ENCODE results near the gene TGFB2.

TGFB2 gene

GRCh38 chr1:218392780-218393179 is 47.6 kb downstream of the TGFB2 start:
- no peak for DNase-seq (ENCODE audit: low read depth)

DNA sequence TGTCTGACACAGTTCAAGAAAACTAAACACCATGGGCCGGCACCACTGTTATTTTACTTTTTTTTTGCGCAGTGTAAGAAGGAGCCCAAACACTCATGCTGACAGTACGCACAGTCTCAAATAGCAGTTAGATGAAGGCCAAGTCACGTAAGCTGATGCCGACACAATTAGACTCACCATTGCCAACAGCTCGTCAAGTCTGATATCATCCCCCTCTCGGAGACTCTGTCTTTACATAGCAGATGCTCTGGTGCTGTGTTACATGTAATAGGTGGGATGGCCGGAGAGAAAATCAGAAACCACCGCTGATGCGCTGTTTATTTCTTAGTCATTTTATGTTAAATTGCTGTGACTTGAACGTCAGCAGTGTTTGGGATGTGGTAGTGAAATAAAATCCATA is 49.3 kb downstream of the TGFB2 start:
- no peak for DNase-seq (ENCODE audit: low read depth)

DNA sequence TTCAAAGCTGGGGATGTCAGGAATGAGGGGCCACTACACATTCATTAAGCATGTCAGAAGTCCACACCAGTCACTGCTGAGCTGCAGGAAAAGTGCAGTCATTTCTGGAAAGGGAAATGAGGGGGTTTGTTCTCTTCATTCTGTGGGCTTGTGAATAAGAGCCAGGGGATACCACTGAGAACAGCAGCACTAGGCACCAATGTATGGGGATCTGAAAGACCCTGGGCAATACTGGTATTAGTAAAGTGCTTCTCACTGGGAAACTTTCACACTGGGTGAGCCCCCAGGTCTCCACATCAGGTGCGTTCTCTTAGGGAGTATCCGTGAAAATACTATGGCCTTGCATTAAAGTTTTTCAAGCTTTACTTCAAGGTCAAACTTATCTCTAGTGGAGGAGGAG is 49.9 kb downstream of the TGFB2 start:
- DNase-seq (ENCODE audit: low read depth): no peak

DNA sequence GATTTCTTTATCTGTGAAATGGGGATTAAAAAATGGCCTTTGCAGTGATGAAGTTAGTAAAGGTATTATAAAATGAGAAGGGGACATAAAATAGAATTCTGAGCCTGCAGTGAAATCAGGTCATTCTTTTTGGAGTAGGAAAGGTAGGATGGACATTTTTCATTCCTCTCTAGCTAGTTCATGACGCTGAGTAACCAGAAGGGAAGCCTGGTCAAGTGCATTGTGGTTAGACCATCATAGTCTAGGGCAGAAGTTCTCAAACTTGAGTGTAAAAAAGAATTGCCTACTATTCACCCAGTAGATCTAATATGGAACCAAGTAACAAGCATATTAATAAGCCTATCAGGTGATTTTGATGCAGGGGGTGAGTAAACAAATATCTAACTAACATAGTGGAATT is 50.8 kb downstream of the TGFB2 start:
- no peak for DNase-seq (ENCODE audit: low read depth)

DNA sequence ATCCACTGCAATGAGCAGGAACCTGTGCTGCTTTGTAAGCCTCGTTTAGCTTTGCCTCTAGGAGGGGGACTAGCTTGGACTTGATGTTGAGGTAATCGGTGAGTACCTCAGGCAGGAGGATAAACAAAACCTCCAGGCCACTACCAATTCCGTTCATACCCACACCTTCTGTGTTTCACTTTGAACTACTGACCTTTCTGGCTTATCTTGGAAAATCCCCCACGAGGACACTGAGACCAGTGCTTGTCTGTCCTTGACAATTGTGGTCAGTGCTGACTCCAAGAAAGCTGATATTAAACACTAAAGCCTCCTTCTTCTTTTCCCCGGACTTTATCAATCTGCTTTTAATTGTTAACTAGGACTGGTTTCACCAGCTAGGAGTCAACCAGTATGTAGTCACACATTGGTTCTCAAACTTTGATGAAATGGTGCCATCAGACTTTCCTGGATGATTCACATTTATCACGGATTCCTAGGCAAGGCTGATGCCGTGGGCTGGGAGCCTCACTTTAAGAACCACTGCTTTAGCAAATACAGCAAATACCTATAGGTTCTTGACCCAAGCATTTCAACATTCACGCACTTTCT is 52.7 kb downstream of the TGFB2 start:
- no peak for DNase-seq (ENCODE audit: low read depth)

GRCh38 chr1:218400624-218401023 is 55.5 kb downstream of the TGFB2 start:
- no peak for DNase-seq (ENCODE audit: low read depth)

GRCh38 chr1:218401441-218401997 is 56.4 kb downstream of the TGFB2 start:
- no peak for DNase-seq (ENCODE audit: low read depth)

- no peak for DNase-seq (ENCODE audit: low read depth)
These were observed 57.1 kb downstream of the TGFB2 start for GRCh38 chr1:218401998-218402785.

- DNase-seq (ENCODE audit: low read depth): no peak
These were observed 57.6 kb downstream of the TGFB2 start for GRCh38 chr1:218402786-218403120.

GRCh38 chr1:218403300-218403699 is 58.2 kb downstream of the TGFB2 start:
- no peak for DNase-seq (ENCODE audit: low read depth)

DNA sequence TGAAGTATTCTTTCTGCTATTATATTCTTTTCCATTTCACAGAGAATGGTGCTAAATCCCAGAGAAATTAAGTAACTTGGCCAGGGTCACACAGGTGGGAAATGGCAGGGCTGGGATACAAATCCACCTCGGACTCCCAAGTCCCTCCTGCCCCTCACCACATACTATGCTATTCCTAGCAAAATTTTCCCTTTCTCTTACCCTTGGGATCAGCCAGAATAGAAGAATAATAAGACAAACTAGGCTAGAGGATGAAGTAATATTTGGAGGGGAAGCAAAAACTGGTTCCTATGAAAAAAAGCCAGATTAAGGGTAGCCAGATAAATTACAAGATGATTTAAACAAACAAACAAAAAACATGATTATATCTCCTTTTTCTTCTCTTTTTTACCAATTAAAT is 62.5 kb downstream of the TGFB2 start:
- no peak for DNase-seq (ENCODE audit: low read depth)

DNA sequence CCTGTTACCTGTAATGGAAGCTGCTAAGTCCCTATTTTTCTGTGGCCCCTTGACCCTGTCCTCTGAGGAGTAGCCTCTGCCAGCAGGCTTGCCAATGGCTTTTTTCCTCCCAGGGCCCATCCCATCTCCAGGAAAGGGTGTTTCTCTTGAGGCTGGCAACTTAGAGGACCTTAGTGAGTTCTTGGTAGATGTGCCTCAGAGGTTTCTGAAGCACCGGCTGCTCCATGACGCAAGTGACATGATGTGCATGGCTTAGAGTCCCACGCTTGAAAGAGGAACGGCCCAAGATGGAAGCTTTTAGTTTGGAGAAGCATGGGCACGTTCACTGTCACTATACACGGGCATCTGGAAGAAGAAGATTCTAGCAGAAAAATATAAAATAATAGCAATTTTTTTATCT is 63.0 kb downstream of the TGFB2 start:
- no peak for DNase-seq (ENCODE audit: low read depth)

- no peak for DNase-seq (ENCODE audit: low read depth)
These were observed 63.8 kb downstream of the TGFB2 start for GRCh38 chr1:218408942-218409341.

GRCh38 chr1:218409946-218410510 is 64.9 kb downstream of the TGFB2 start:
- no peak for DNase-seq (ENCODE audit: low read depth)

GRCh38 chr1:218411101-218411500 is 66.0 kb downstream of the TGFB2 start:
- DNase-seq (ENCODE audit: low read depth): no peak

DNA sequence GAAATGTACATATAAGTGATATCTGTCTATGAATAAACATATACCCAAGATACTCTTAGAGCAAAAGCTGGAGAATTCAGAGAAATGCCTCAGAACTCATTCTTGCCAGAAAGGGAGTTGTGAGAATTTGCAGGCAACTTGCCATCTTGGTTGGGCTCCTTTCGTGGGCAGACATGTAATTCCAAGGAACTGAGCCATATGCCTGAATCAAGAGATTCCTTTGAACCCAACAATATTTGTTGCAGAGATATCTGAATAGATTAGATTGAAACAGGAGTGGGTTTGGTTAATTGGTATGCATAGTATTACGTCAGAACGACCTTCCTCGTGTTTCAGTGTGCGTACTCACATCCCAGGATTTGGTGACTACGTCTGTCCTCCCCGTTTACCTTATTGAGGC is 67.0 kb downstream of the TGFB2 start:
- DNase-seq (ENCODE audit: low read depth): no peak

- no peak for DNase-seq (ENCODE audit: low read depth)
These were observed 68.0 kb downstream of the TGFB2 start for GRCh38 chr1:218413179-218413578.

- no peak for DNase-seq (ENCODE audit: low read depth)
These were observed 69.1 kb downstream of the TGFB2 start for GRCh38 chr1:218414060-218414728.

- DNase-seq (ENCODE audit: low read depth): no peak
These were observed 70.6 kb downstream of the TGFB2 start for GRCh38 chr1:218415726-218416125.

- no peak for DNase-seq (ENCODE audit: low read depth)
These were observed 76.4 kb downstream of the TGFB2 start for GRCh38 chr1:218421531-218421930.

DNA sequence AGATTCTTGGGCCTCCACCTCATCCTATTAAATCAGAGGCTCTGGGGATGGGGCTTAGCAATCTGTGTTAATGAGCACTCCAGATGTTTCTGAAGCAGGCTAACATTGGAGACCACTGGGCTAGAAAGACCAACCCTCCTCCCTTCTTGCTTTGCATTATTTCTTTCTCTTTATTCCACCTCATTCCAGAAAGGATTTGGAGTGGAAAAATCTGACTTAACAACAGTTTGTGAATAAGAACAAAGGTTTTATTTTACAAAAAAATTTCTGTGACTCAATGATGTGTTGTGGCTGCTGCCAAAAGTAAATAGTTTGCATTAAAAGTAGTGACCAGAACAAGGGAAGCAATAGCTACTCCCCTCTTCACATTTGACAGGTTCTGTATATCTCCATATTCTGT is 79.4 kb downstream of the TGFB2 start:
- no peak for DNase-seq (ENCODE audit: low read depth)

- no peak for DNase-seq (ENCODE audit: low read depth)
These were observed 80.7 kb downstream of the TGFB2 start for GRCh38 chr1:218425647-218426342.
